Liver (tissue), 3 donors: ENCODE data around the gene TET2.

Experiments
- ATF3 ChIP-seq: IDR thresholded peaks from 2 replicates; pipeline ENCODE4 v1.6.1; 2016; ENCODE audit warnings: antibody characterized with exemption
- CTCF ChIP-seq: fragments of 150-350 bp; IDR thresholded peaks from 2 replicates; pipeline ENCODE4 v1.5.1; 2017; ENCODE audit warnings: improper control_type of control experiment, low read depth, low read length; ENCODE audit not compliant: missing input control
- EGR1 ChIP-seq, 2 donors: IDR thresholded peaks; 2 replicates each; pipeline ENCODE4 v1.6.1; 2016 to 2018; ENCODE audit warnings: antibody characterized with exemption in 2 of 2, low read depth in 2 of 2
- TAF1 ChIP-seq: conservative IDR thresholded peaks from 2 replicates; pipeline ENCODE4 v1.6.1; 2016; ENCODE audit warnings: antibody characterized with exemption, mild to moderate bottlenecking
- YY1 ChIP-seq: IDR thresholded peaks from 2 replicates; pipeline ENCODE4 v1.6.1; 2016; ENCODE audit warnings: antibody characterized with exemption, mild to moderate bottlenecking
- donor health status: healthy.
- donor health status: healthy.

- TF ChIP-seq CTCF (no peak), EGR1 (IDR thresholded peaks at IDR 0.05; ENCODE audit: low read depth in 2 of 2) (no peak), ATF3 (no peak), YY1 (no peak), TAF1 (no peak)
Measured at GRCh38 chr4:105236202-105236915, 89.7 kb downstream of the TET2 start.
